PC-9 (cell line): ENCODE measurements around the gene HDGFL2.

Source experiments
- CTCF ChIP-seq: fragments of 200-600 bp; sonication (generic); conservative IDR thresholded peaks from 2 replicates; pipeline ENCODE4 v1.6.1; 2017; ENCODE audit warnings: mixed run types, antibody characterized with exemption, mild to moderate bottlenecking, moderate library complexity
- EZH2 ChIP-seq: fragments of 200-600 bp; sonication (generic); IDR thresholded peaks from 2 replicates; pipeline ENCODE4 v1.8.0; 2017; ENCODE audit warnings: antibody characterized with exemption, low read depth

GRCh38 chr19:4429256-4429655 is 42.8 kb upstream of the HDGFL2 start:
- TF ChIP-seq CTCF (no peak), EZH2 (no peak)
